Right lobe of liver (tissue), 4 donors: Measurements from ENCODE around the gene POU3F4.

Source experiments
- POLR2A ChIP-seq: fragments of 450-650 bp; IDR thresholded peaks from one replicate; pipeline ENCODE4 v1.6.1; 2017; ENCODE audit warnings: antibody characterized with exemption, mild to moderate bottlenecking
- TF ChIP-seq, protein P1 (sequence below), 4 donors: fragments of 200-600 bp in 3 of 4; fragments of 450-650 bp in 1 of 4; IDR thresholded peaks; one replicate each; pipeline versions ENCODE4 v1.5.1 to v1.8.0; 2016 to 2022; ENCODE audit warnings: antibody characterized with exemption in 4 of 4, mild to moderate bottlenecking in 2 of 4
- donor health status: DM: no; HTN: no; CAD: no.
- donor health status: DM: no; HTN: no; CAD: no.
- donor health status: DM: no; HTN: yes; CAD: no.

GRCh38 chrX:83469551-83469950, 38.5 kb upstream of the POU3F4 start:
- TF ChIP-seq, protein P1, sequence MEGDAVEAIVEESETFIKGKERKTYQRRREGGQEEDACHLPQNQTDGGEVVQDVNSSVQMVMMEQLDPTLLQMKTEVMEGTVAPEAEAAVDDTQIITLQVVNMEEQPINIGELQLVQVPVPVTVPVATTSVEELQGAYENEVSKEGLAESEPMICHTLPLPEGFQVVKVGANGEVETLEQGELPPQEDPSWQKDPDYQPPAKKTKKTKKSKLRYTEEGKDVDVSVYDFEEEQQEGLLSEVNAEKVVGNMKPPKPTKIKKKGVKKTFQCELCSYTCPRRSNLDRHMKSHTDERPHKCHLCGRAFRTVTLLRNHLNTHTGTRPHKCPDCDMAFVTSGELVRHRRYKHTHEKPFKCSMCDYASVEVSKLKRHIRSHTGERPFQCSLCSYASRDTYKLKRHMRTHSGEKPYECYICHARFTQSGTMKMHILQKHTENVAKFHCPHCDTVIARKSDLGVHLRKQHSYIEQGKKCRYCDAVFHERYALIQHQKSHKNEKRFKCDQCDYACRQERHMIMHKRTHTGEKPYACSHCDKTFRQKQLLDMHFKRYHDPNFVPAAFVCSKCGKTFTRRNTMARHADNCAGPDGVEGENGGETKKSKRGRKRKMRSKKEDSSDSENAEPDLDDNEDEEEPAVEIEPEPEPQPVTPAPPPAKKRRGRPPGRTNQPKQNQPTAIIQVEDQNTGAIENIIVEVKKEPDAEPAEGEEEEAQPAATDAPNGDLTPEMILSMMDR (IDR thresholded peaks at IDR 0.05), result peak; percentile 62 to 70 (median 68)
- TF ChIP-seq POLR2A, result no peak
